Lower lobe of right lung (tissue), 2 donors: ENCODE results near the gene ATXN1. TPM values are rescaled to one million over a fixed set of nuclear protein-coding genes. Genes with fewer than 3 reads are reported as not detected.

Source experiments
- ATAC-seq, 2 donors: fragments of 200-7000 bp; cut with Tn5 transposase; one replicate each; pipeline ENCODE4 v1.9.1; 2020 to 2022; ENCODE audit warnings: mild to moderate bottlenecking in 2 of 2, moderate library complexity in 2 of 2
- DNase-seq: peaks from one replicate; pipeline ENCODE4 v3.0.0-alpha.2; 2020
- H3K27ac ChIP-seq: fragments of 200-600 bp; one replicate; pipeline ENCODE4 v1.8.0; 2022
- H3K27me3 ChIP-seq: fragments of 200-600 bp; one replicate; pipeline ENCODE4 v1.8.0; 2022; ENCODE audit warnings: low read depth
- H3K36me3 ChIP-seq: fragments of 200-600 bp; one replicate; pipeline ENCODE4 v1.8.0; 2022; ENCODE audit warnings: mild to moderate bottlenecking
- H3K4me1 ChIP-seq: fragments of 200-600 bp; one replicate; pipeline ENCODE4 v1.8.0; 2022
- H3K4me3 ChIP-seq: fragments of 200-600 bp; one replicate; pipeline ENCODE4 v1.8.0; 2022; ENCODE audit warnings: mild to moderate bottlenecking
- H3K9me3 ChIP-seq: fragments of 200-600 bp; one replicate; pipeline ENCODE4 v1.8.0; 2022
- intact Hi-C: fragments of 100-400 bp; cut with DNase I; formaldehyde crosslinking; loops from one replicate; pipeline ENCODE4 v1.11.0; 2022
- total RNA-seq: library from RNA; stranded (reverse); fragmentation: NEBNext Ultra II Directional; extraction: Animal tissue kit (Norgen Biotek cat#: 25700); gene quantifications from one replicate; pipeline ENCODE4 v1.2.1, GENCODE V29; 2021
- TF ChIP-seq, protein P1 (sequence below): fragments of 200-600 bp; IDR thresholded peaks from one replicate; pipeline ENCODE4 v1.8.0; 2022; ENCODE audit warnings: antibody characterized with exemption, mild to moderate bottlenecking
- donor health status: DM: no; HTN: yes; CAD: no; lungs with severe emphysema.

ATXN1 gene
- total RNA-seq, 1 donor from 2014 or later = 75.9 TPM

DNA sequence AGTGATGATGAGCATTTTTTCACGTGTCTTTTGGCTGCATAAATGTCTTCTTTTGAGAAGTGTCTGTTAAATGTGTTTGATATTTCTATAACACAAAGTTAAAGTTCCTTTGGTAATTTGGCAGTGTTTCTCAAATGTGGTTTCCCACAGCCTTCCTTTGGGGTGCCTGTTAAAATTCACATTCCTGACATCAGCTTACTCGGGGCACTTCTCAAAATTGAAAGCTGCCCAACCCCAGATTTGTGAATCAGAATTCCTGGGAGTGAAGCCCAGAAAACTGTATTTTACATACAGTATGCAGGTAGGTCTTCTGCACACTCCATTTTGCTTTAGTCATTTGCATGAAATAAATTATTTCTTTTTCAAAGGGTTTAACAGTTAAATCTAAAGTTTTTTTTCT lies 315.0 kb downstream of the ATXN1 start:
- intact Hi-C loops = no loop called here
- TF ChIP-seq, protein P1, sequence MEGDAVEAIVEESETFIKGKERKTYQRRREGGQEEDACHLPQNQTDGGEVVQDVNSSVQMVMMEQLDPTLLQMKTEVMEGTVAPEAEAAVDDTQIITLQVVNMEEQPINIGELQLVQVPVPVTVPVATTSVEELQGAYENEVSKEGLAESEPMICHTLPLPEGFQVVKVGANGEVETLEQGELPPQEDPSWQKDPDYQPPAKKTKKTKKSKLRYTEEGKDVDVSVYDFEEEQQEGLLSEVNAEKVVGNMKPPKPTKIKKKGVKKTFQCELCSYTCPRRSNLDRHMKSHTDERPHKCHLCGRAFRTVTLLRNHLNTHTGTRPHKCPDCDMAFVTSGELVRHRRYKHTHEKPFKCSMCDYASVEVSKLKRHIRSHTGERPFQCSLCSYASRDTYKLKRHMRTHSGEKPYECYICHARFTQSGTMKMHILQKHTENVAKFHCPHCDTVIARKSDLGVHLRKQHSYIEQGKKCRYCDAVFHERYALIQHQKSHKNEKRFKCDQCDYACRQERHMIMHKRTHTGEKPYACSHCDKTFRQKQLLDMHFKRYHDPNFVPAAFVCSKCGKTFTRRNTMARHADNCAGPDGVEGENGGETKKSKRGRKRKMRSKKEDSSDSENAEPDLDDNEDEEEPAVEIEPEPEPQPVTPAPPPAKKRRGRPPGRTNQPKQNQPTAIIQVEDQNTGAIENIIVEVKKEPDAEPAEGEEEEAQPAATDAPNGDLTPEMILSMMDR = no peak
- DNase-seq (no peak), ATAC-seq (no peak)
- H3K36me3 ChIP-seq = no peaks in the 10 kb centered on the region
- H3K9me3 ChIP-seq = no peaks in the 10 kb centered on the region
- no peak overlapping the region for H3K4me3 ChIP-seq
- H3K27ac ChIP-seq = no peak overlapping the region
- no peaks in the 10 kb centered on the region for H3K4me1 ChIP-seq
- no peaks in the 10 kb centered on the region for H3K27me3 ChIP-seq

DNA sequence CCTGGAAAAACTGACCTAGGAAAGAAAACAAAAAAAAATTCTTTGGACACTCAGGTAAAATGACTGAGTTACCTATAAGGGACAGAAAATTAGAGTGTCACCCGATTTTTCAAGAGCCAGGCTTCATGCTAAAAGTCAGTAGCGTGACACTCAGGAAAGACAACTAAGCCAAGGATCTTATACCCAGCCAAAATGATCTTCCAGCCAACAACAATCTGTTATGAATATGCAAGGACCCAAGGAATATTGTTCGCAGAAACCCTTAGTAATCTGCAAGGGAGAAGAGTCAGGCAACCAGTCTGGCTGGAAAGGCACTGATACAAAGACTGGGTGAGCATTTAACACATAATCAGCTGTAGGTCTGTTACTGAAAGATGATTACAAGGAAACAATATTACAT lies 319.2 kb downstream of the ATXN1 start:
- TF ChIP-seq, protein P1 = no peak
- peaks cover 9% of the 10 kb centered on the region for H3K4me1 ChIP-seq
- H3K27me3 ChIP-seq = no peaks in the 10 kb centered on the region

DNA sequence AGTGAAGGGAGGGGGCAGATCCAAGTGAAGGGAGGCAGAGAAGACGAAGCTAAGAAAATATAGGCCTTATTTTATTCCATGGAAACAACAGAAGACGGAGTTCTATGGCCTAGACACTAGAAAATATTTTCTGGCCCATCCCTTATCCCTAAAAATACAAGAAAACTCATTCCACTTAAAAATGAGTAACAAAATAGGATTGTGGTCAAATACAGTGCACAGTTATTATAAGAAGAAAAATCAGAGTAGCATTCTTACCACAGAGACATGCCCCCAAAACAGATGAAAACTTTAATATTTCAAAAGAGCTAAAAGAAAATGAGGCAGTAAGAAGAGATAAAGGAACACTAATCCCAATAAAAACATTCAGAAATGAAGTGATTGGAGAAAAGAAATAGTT lies 320.0 kb downstream of the ATXN1 start:
- Histone ChIP-seq H3K36me3 (no peaks in the 10 kb centered on the region), H3K27ac (no peak overlapping the region), H3K9me3 (no peaks in the 10 kb centered on the region), H3K27me3 (no peaks in the 10 kb centered on the region), H3K4me1 (peaks cover 9% of the 10 kb centered on the region), H3K4me3 (no peak overlapping the region)
- TF ChIP-seq, protein P1 = no peak
- ATAC-seq (no peak), DNase-seq (no peak)
- intact Hi-C loops = no loop called here

More for the DNA sequence above, 319.2 kb downstream of the ATXN1 start:
- Histone ChIP-seq H3K4me3 (no peak overlapping the region), H3K36me3 (no peaks in the 10 kb centered on the region), H3K27ac (no peak overlapping the region), H3K9me3 (no peaks in the 10 kb centered on the region)
- ATAC-seq (no peak), DNase-seq (no peak)
- intact Hi-C loops = no loop called here

DNA sequence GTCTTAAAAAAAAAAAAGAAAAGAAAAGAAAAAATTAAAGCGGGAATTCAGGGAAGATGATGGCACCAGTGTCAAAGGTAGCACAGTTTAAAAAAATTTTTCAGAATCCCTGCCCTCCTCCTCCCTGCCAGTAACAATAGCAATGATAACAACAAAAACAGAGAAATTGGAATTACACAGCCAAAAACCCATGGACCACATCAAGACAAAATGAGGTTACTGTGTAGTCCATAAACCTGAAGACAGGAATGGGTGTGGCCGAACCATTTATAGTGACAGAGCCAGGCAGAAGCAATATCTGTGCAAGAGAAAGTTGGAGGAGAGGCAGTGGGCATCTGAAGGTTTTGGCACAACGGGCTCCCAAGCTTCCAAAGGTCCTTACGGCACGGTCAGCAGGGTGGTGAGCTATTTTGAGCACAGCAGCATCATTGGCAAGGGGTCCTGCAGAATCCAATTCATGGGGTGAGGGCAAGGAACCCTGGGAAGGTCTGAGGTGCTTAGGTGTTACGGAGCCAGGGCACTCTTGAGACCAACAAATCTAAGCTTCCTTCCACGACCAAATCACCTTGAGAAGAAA lies 320.5 kb downstream of the ATXN1 start:
- Histone ChIP-seq H3K4me1 (peaks cover 9% of the 10 kb centered on the region), H3K27ac (no peak overlapping the region), H3K4me3 (no peak overlapping the region), H3K27me3 (no peaks in the 10 kb centered on the region), H3K36me3 (no peaks in the 10 kb centered on the region), H3K9me3 (no peaks in the 10 kb centered on the region)
- TF ChIP-seq, protein P1 = no peak
- intact Hi-C loops = no loop called here
- ATAC-seq (no peak), DNase-seq (no peak)

DNA sequence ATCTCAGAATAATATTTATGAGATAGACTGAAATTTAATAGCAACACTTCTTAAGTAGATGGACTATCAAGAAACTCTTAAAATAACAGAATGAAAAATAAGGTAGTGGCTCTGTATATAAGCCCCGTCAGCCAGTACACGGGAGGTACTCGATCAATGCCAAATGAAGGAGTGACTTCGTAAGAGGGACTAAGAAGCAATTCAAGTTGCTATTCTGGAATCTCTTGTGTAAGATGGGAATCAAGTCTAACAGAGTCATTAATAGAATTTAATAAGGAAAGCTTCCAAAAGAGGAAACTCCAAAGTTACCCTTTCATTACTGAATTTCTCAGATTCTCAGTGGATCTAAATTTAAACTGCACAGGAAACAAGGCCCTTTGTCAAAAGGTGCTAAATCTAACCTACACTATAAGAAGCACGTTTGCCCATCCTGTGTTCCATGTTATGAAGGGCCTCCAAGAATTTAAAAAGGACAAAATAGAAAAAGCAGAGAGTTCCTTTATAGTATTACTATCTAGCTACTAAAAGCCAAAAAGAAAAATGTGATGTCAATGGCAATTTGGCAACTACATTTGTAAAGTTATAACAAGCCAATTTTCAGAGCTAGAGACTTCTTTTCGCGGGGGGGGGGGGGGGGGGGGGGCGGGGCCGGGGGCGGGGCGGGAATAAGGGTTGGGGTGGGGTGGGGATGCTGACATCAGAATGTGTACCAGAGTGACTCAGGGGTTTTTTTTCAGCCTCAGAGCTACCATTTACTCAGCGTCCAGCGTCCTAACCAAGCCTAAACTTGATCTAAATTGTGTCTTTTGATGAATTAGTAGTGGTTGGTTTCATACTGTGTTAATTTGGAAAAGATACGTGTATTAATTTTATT lies 322.3 kb downstream of the ATXN1 start:
- DNase-seq (no peak), ATAC-seq (peak; percentile 50 to 62)
- intact Hi-C loops = no loop called here
- no peak overlapping the region for H3K4me3 ChIP-seq
- no peaks in the 10 kb centered on the region for H3K36me3 ChIP-seq
- no peaks in the 10 kb centered on the region for H3K27me3 ChIP-seq
- H3K9me3 ChIP-seq = no peaks in the 10 kb centered on the region
- H3K27ac ChIP-seq = no peak overlapping the region
- TF ChIP-seq, protein P1 = no peak
- H3K4me1 ChIP-seq = peaks cover 9% of the 10 kb centered on the region
